Measurements from ENCODE around the gene TNFAIP6.
"Not testable (repeated sequence)": the region's sequence is repeated elsewhere in the genome, so short reads cannot be mapped to it uniquely, and the experiment has no call there.

Gene TNFAIP6

GRCh38 chr2:151410485-151410834, 53.1 kb downstream of the TNFAIP6 start:
- Mint-ChIP-seq H3K27me3 (no peaks in the 10 kb centered on the region), H3K9me3 (no peaks in the 10 kb centered on the region), H3K27ac (peak overlapping the region; percentile 97), H3K36me3 (ENCODE audit: low read depth) (peaks cover 48% of the 10 kb centered on the region), H3K4me3 (peak overlapping the region; percentile 99), H3K4me1 (ENCODE audit: low read depth) (peaks cover 17% of the 10 kb centered on the region)
- intact Hi-C loops (cut with micrococcal nuclease) = loop anchor here (1.0 to 5.0 kb wide), 3 partner anchors 48 to 150 kb away; partner anchors contain the start of gene RBM43

GRCh38 chr2:151417650-151418049, 60.3 kb downstream of the TNFAIP6 start:
- Mint-ChIP-seq H3K4me1 (ENCODE audit: low read depth) (no peaks in the 10 kb centered on the region), H3K9me3 (no peaks in the 10 kb centered on the region), H3K36me3 (ENCODE audit: low read depth) (peaks cover 94% of the 10 kb centered on the region), H3K4me3 (no peak overlapping the region), H3K27ac (no peak overlapping the region), H3K27me3 (no peaks in the 10 kb centered on the region)
- intact Hi-C loops (cut with micrococcal nuclease) = no loop called here

DNA sequence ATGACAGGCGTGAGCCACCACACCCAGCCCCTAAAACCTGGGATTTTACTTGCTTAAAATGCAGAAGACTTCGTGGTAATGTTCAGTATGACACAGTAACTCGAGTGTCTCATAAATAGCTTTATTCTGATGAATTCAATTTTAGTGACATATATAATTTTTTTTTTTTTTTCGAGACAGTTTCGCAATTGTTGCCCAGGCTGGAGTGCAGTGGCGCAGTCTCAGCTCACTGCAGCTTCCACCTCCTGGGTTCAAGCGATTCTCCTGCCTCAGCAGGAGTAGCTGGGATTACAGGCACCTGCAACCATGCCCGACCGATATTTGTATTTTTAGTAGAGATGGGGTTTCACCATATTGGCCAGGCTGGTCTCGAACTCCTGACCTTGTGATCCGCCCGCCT, 64.3 kb downstream of the TNFAIP6 start:
- H3K27me3 Mint-ChIP-seq; intact Hi-C loops (cut with micrococcal nuclease); H3K9me3 Mint-ChIP-seq; H3K27ac Mint-ChIP-seq; H3K4me1 Mint-ChIP-seq (ENCODE audit: low read depth); H3K4me3 Mint-ChIP-seq: not testable (repeated sequence)
- peaks cover 98% of the 10 kb centered on the region for H3K36me3 Mint-ChIP-seq (ENCODE audit: low read depth)

GRCh38 chr2:151422917-151423439, 65.6 kb downstream of the TNFAIP6 start:
- no peaks in the 10 kb centered on the region for H3K27me3 Mint-ChIP-seq
- H3K36me3 Mint-ChIP-seq (ENCODE audit: low read depth) = peaks cover 96% of the 10 kb centered on the region
- no peak overlapping the region for H3K27ac Mint-ChIP-seq
- intact Hi-C loops (cut with micrococcal nuclease) = no loop called here
- no peaks in the 10 kb centered on the region for H3K4me1 Mint-ChIP-seq (ENCODE audit: low read depth)
- H3K4me3 Mint-ChIP-seq = no peak overlapping the region
- H3K9me3 Mint-ChIP-seq = no peaks in the 10 kb centered on the region

DNA sequence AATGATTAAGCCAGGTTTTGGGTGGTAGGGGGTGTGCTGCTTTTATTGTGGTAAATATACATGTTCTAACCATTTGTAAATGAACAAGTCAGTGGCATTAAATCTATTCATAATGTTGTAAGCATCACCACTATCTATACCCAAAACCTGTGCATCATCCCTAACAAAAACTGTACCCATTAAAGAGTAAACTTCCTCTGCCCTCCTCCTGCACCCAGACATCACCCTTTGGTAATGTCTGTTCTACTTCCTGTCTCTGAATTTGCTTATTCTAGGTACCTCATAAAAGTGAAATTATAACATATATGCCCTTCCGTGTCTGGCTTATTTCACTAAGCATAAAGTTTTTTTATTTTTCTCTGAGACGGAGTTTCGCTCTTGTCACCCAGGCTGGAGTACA, 66.4 kb downstream of the TNFAIP6 start:
- H3K4me1 Mint-ChIP-seq (ENCODE audit: low read depth) = no peaks in the 10 kb centered on the region
- intact Hi-C loops (cut with micrococcal nuclease) = no loop called here
- H3K36me3 Mint-ChIP-seq (ENCODE audit: low read depth) = peaks cover 93% of the 10 kb centered on the region
- H3K9me3 Mint-ChIP-seq = no peaks in the 10 kb centered on the region
- H3K27ac Mint-ChIP-seq = no peak overlapping the region
- no peak overlapping the region for H3K4me3 Mint-ChIP-seq
- no peaks in the 10 kb centered on the region for H3K27me3 Mint-ChIP-seq

Measured in dendritic cell treated with granulocyte-macrophage colony-stimulating factor and Interleukin-4, amounts not matched to agents 40 ng/mL and 50 ng/mL, for 4 days (primary cell).